ENCODE data around the gene LPCAT3.
"Not testable (repeated sequence)": the region's sequence is repeated elsewhere in the genome, so short reads cannot be mapped to it uniquely, and the experiment has no call there.

Gene LPCAT3

GRCh38 chr12:7018350-7019042 is at the start of gene LPCAT3:
Gene LPCAT3, minus strand, starts transcription at chr12:7018476. Its CDS starts 52 bp downstream, at chr12:7018424.
- peak; percentile 94 to 95 for DNase-seq (ENCODE audit: extremely low read depth in 1 of 2, low read depth in 1 of 2)

GRCh38 chr12:7067096-7067495 is 48.8 kb upstream of the LPCAT3 start:
- no peak for DNase-seq (ENCODE audit: extremely low read depth in 1 of 2, low read depth in 1 of 2)

- DNase-seq (ENCODE audit: extremely low read depth in 1 of 2, low read depth in 1 of 2), result no peak
These were observed 48.3 kb upstream of the LPCAT3 start for GRCh38 chr12:7066596-7066995.

GRCh38 chr12:7065073-7065623 is 46.9 kb upstream of the LPCAT3 start:
- DNase-seq (ENCODE audit: extremely low read depth in 1 of 2, low read depth in 1 of 2), result no peak

GRCh38 chr12:7064516-7064915 is 46.2 kb upstream of the LPCAT3 start:
- no peak for DNase-seq (ENCODE audit: extremely low read depth in 1 of 2, low read depth in 1 of 2)

- DNase-seq (ENCODE audit: extremely low read depth in 1 of 2, low read depth in 1 of 2), result no peak
These were observed 43.3 kb upstream of the LPCAT3 start for GRCh38 chr12:7061596-7061995.

GRCh38 chr12:7061138-7061537 is 42.9 kb upstream of the LPCAT3 start:
- no peak for DNase-seq (ENCODE audit: extremely low read depth in 1 of 2, low read depth in 1 of 2)

- DNase-seq (ENCODE audit: extremely low read depth in 1 of 2, low read depth in 1 of 2), result no peak
These were observed 42.2 kb upstream of the LPCAT3 start, which contains the start of gene C1S for GRCh38 chr12:7060353-7060954. Gene C1S, plus strand, starts transcription at chr12:7060718. Its CDS starts 1,195 bp downstream, at chr12:7061913.

- no peak for DNase-seq (ENCODE audit: extremely low read depth in 1 of 2, low read depth in 1 of 2)
These were observed 41.5 kb upstream of the LPCAT3 start for GRCh38 chr12:7059780-7060179.

GRCh38 chr12:7058850-7059395 is 40.6 kb upstream of the LPCAT3 start:
- DNase-seq (ENCODE audit: extremely low read depth in 1 of 2, low read depth in 1 of 2), result no peak

- DNase-seq (ENCODE audit: extremely low read depth in 1 of 2, low read depth in 1 of 2), result no peak
These were observed 40.0 kb upstream of the LPCAT3 start for GRCh38 chr12:7058163-7058845.

GRCh38 chr12:7055736-7056135 is 37.5 kb upstream of the LPCAT3 start:
- not testable (repeated sequence) for DNase-seq (ENCODE audit: extremely low read depth in 1 of 2, low read depth in 1 of 2)

- DNase-seq (ENCODE audit: extremely low read depth in 1 of 2, low read depth in 1 of 2), result no peak
These were observed 36.6 kb upstream of the LPCAT3 start for GRCh38 chr12:7054925-7055324.

GRCh38 chr12:7049973-7050372 is 31.7 kb upstream of the LPCAT3 start:
- DNase-seq (ENCODE audit: extremely low read depth in 1 of 2, low read depth in 1 of 2), result not testable (repeated sequence)

GRCh38 chr12:7049445-7049951 is 31.2 kb upstream of the LPCAT3 start:
- DNase-seq (ENCODE audit: extremely low read depth in 1 of 2, low read depth in 1 of 2), result not testable (repeated sequence)

GRCh38 chr12:7047306-7047705 is 29.0 kb upstream of the LPCAT3 start:
- DNase-seq (ENCODE audit: extremely low read depth in 1 of 2, low read depth in 1 of 2), result no peak

GRCh38 chr12:7046383-7047105 is 28.3 kb upstream of the LPCAT3 start:
- no peak for DNase-seq (ENCODE audit: extremely low read depth in 1 of 2, low read depth in 1 of 2)

GRCh38 chr12:7045913-7046312 is 27.6 kb upstream of the LPCAT3 start:
- no peak for DNase-seq (ENCODE audit: extremely low read depth in 1 of 2, low read depth in 1 of 2)

GRCh38 chr12:7042842-7043241 is 24.6 kb upstream of the LPCAT3 start:
- no peak for DNase-seq (ENCODE audit: extremely low read depth in 1 of 2, low read depth in 1 of 2)

GRCh38 chr12:7039403-7039802 is 21.1 kb upstream of the LPCAT3 start:
- DNase-seq (ENCODE audit: extremely low read depth in 1 of 2, low read depth in 1 of 2), result no peak
